Hepatocyte (in vitro differentiated cells): ENCODE results near the gene SIGLEC11. TPM values are rescaled to one million over a fixed set of nuclear protein-coding genes. Genes with fewer than 3 reads are reported as not detected.
"Not testable (repeated sequence)": the region's sequence is repeated elsewhere in the genome, so short reads cannot be mapped to it uniquely, and the experiment has no call there.

Experiments
- DNase-seq: peaks from one replicate; pipeline ENCODE4 v3.0.0-alpha.2; 2016; ENCODE audit warnings: low spot score
- H2AFZ ChIP-seq: fragments of 200-600 bp; sonication (generic); 2 replicates; pipeline ENCODE4 v1.6.0; 2016; ENCODE audit warnings: antibody characterized with exemption, mild to moderate bottlenecking
- H3K27ac ChIP-seq: fragments of 200-600 bp; sonication (generic); 2 replicates; pipeline ENCODE4 v1.5.1; 2016; ENCODE audit warnings: mild to moderate bottlenecking
- H3K27me3 ChIP-seq: fragments of 200-600 bp; sonication (generic); 2 replicates; pipeline ENCODE4 v1.6.1; 2016
- H3K36me3 ChIP-seq: fragments of 200-600 bp; sonication (generic); replicated peaks from 2 replicates; pipeline ENCODE4 v1.5.1; 2016; ENCODE audit warnings: low read depth; ENCODE audit not compliant: insufficient read depth
- H3K4me1 ChIP-seq: fragments of 200-600 bp; sonication (generic); 2 replicates; pipeline ENCODE4 v1.5.1; 2016; ENCODE audit warnings: mild to moderate bottlenecking, moderate library complexity; ENCODE audit not compliant: insufficient read depth
- H3K4me2 ChIP-seq: fragments of 200-600 bp; sonication (generic); 2 replicates; pipeline ENCODE4 v1.6.0; 2016
- H3K4me3 ChIP-seq: fragments of 200-600 bp; sonication (generic); 2 replicates; pipeline ENCODE4 v1.5.1; 2016; ENCODE audit warnings: mild to moderate bottlenecking
- H3K79me2 ChIP-seq: fragments of 200-600 bp; sonication (generic); 2 replicates; pipeline ENCODE4 v1.6.0; 2017; ENCODE audit warnings: mild to moderate bottlenecking
- H3K9me2 ChIP-seq: fragments of 200-600 bp; sonication (generic); replicated peaks from 2 replicates; pipeline ENCODE4 v1.6.0; 2017; ENCODE audit warnings: mild to moderate bottlenecking; ENCODE audit not compliant: insufficient read depth
- H3K9me3 ChIP-seq: fragments of 200-600 bp; sonication (generic); 2 replicates; pipeline ENCODE4 v1.5.1; 2016; ENCODE audit warnings: low read depth, mild to moderate bottlenecking
- H4K20me1 ChIP-seq: fragments of 200-600 bp; sonication (generic); 2 replicates; pipeline ENCODE4 v1.6.0; 2016; ENCODE audit warnings: mild to moderate bottlenecking; ENCODE audit not compliant: insufficient read depth, poor library complexity, severe bottlenecking
- EZH2 ChIP-seq: fragments of 200-600 bp; sonication (generic); IDR thresholded peaks from 2 replicates; pipeline ENCODE4 v1.6.1; 2016; ENCODE audit warnings: antibody characterized with exemption, mild to moderate bottlenecking, borderline replicate concordance
- EZH2phosphoT487 ChIP-seq: fragments of 200-600 bp; sonication (generic); IDR thresholded peaks from one replicate; pipeline ENCODE4 v1.6.1; 2018; ENCODE audit warnings: antibody characterized with exemption, mild to moderate bottlenecking, low read depth, moderate library complexity; ENCODE audit not compliant: unreplicated experiment, severe bottlenecking
- WGBS: methylation state at CpG from one replicate; pipeline ENCODE4 v1.1.6; 2016; ENCODE audit warnings: low lambda C conversion rate; ENCODE audit errors: missing lambda C conversion rate; 5-methylcytosine and 5-hydroxymethylcytosine counted together
- polyA plus RNA-seq: library from polyadenylated mRNA; unstranded; fragments of >200 nt; fragmentation: Nextera tagmentation; extraction: Ambion mirVana; gene quantifications from 2 replicates; pipeline ENCODE4 v1.2.1, GENCODE V29; 2016
- total RNA-seq: library from RNA; depleted of rRNA; stranded (reverse); fragments of >200 nt; gene quantifications from 2 replicates; pipeline ENCODE4 v1.2.3, GENCODE V29; 2014
- TF ChIP-seq, protein P1 (sequence below): fragments of 200-600 bp; sonication (generic); IDR thresholded peaks from 2 replicates; pipeline ENCODE4 v1.5.1; 2016; ENCODE audit warnings: antibody characterized with exemption, mild to moderate bottlenecking; ENCODE audit not compliant: poor library complexity

The SIGLEC11 gene
- 15.8 and 21.2 TPM in 2 replicates for total RNA-seq
- 3.9 and 6.0 TPM in 2 replicates for polyA plus RNA-seq

- H3K79me2 ChIP-seq, H3K4me2 ChIP-seq, H3K4me3 ChIP-seq, H3K9me3 ChIP-seq, H3K36me3 ChIP-seq, H3K27ac ChIP-seq, DNase-seq, H2AFZ ChIP-seq, H4K20me1 ChIP-seq, H3K9me2 ChIP-seq, H3K4me1 ChIP-seq, H3K27me3 ChIP-seq: not testable (repeated sequence)
- 93% methylated on average over 6 of the region's 10 CpGs for WGBS
These were observed at the start of gene SIGLEC11 for GRCh38 chr19:49960980-49961379. Gene SIGLEC11, minus strand, starts transcription at chr19:49961172. Its CDS starts 91 bp downstream, at chr19:49961081.

DNA sequence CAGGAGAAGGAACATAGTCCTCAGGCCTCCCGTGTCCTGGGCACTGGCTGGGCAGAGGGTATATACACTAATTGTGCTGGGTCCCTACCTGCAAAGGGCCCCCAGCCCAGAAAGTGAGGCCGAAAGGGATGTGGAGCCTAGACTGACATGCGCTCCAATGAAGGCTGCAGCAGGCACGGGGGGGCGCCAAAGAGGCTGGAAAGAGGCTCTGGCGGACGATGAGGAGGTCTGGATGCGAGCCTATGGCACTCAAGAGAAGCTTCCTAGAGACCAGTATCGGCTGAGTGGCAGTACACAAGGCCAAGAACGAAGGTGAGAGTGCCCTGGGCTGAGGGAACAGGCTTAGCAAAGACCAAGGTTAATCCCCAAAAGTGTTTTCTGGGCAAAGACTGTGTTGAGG, 47.6 kb upstream of the SIGLEC11 start:
- no peaks in the 10 kb centered on the region for H3K27me3 ChIP-seq
- TF ChIP-seq EZH2phosphoT487, result no peak
- H3K4me2 ChIP-seq, result no peak overlapping the region
- no peak overlapping the region for H2AFZ ChIP-seq
- H3K4me3 ChIP-seq, result no peak overlapping the region
- no peak for DNase-seq
- H3K9me3 ChIP-seq, result no peaks in the 10 kb centered on the region
- no peaks in the 10 kb centered on the region for H3K79me2 ChIP-seq
- H4K20me1 ChIP-seq, result no peaks in the 10 kb centered on the region
- no peaks in the 10 kb centered on the region for H3K9me2 ChIP-seq
- H3K36me3 ChIP-seq, result no peaks in the 10 kb centered on the region
- H3K27ac ChIP-seq, result no peak overlapping the region
- WGBS, result 69% methylated on average over 10 of the region's 10 CpGs
- H3K4me1 ChIP-seq, result no peaks in the 10 kb centered on the region

GRCh38 chr19:50007947-50008346, 47.0 kb upstream of the SIGLEC11 start:
- no peak for TF ChIP-seq EZH2phosphoT487
- TF ChIP-seq, protein P1, sequence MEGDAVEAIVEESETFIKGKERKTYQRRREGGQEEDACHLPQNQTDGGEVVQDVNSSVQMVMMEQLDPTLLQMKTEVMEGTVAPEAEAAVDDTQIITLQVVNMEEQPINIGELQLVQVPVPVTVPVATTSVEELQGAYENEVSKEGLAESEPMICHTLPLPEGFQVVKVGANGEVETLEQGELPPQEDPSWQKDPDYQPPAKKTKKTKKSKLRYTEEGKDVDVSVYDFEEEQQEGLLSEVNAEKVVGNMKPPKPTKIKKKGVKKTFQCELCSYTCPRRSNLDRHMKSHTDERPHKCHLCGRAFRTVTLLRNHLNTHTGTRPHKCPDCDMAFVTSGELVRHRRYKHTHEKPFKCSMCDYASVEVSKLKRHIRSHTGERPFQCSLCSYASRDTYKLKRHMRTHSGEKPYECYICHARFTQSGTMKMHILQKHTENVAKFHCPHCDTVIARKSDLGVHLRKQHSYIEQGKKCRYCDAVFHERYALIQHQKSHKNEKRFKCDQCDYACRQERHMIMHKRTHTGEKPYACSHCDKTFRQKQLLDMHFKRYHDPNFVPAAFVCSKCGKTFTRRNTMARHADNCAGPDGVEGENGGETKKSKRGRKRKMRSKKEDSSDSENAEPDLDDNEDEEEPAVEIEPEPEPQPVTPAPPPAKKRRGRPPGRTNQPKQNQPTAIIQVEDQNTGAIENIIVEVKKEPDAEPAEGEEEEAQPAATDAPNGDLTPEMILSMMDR, result no peak
- TF ChIP-seq EZH2, result no peak
- no peaks in the 10 kb centered on the region for H3K9me3 ChIP-seq
- H4K20me1 ChIP-seq, result no peaks in the 10 kb centered on the region
- no peak overlapping the region for H2AFZ ChIP-seq
- H3K27ac ChIP-seq, result no peak overlapping the region
- no peaks in the 10 kb centered on the region for H3K9me2 ChIP-seq
- no peak overlapping the region for H3K4me3 ChIP-seq
- H3K4me1 ChIP-seq, result no peaks in the 10 kb centered on the region
- no peaks in the 10 kb centered on the region for H3K27me3 ChIP-seq
- no peaks in the 10 kb centered on the region for H3K79me2 ChIP-seq
- DNase-seq, result no peak
- H3K4me2 ChIP-seq, result no peak overlapping the region
- 100% methylated on average over 2 of the region's 2 CpGs for WGBS
- H3K36me3 ChIP-seq, result no peaks in the 10 kb centered on the region

GRCh38 chr19:50007170-50007569, 46.2 kb upstream of the SIGLEC11 start:
- Histone ChIP-seq H3K79me2 (no peaks in the 10 kb centered on the region), H3K4me2 (no peak overlapping the region), H3K27me3 (no peaks in the 10 kb centered on the region), H3K36me3 (no peaks in the 10 kb centered on the region), H4K20me1 (no peaks in the 10 kb centered on the region), H3K4me1 (no peaks in the 10 kb centered on the region), H3K9me3 (no peaks in the 10 kb centered on the region), H3K4me3 (no peak overlapping the region), H3K9me2 (no peaks in the 10 kb centered on the region), H2AFZ (no peak overlapping the region), H3K27ac (no peak overlapping the region)
- no peak for DNase-seq
- 89% methylated on average over 10 of the region's 10 CpGs for WGBS
- no peak for TF ChIP-seq EZH2phosphoT487
- TF ChIP-seq EZH2, result no peak

DNA sequence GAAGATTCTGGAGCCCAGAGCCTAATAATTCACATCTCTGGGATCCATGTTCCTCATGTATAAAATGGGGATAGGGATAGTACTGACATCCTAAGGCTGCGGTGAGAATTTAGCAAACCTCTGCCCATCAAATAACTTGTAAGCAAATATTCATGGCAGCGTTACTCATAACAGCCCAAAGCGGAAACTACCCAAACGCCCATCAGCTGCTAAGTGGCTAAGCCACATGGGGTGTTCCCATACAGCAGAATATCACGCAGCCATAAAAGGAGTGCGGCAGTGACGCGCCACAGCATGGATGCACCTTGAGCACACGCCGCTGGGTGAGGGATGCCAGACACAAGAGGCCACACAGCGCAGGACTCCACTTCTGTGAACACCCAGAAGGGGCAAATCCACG, 44.5 kb upstream of the SIGLEC11 start:
- no peak overlapping the region for H3K4me3 ChIP-seq
- H3K79me2 ChIP-seq, result no peaks in the 10 kb centered on the region
- 97% methylated on average over 12 of the region's 12 CpGs for WGBS
- TF ChIP-seq, protein P1, result no peak
- TF ChIP-seq EZH2phosphoT487 (no peak), EZH2 (no peak)
- no peak overlapping the region for H3K4me2 ChIP-seq
- DNase-seq, result no peak
- no peaks in the 10 kb centered on the region for H3K4me1 ChIP-seq
- H4K20me1 ChIP-seq, result no peaks in the 10 kb centered on the region
- H3K27ac ChIP-seq, result no peak overlapping the region
- H3K27me3 ChIP-seq, result no peaks in the 10 kb centered on the region
- no peaks in the 10 kb centered on the region for H3K9me3 ChIP-seq
- no peaks in the 10 kb centered on the region for H3K36me3 ChIP-seq
- no peak overlapping the region for H2AFZ ChIP-seq
- no peaks in the 10 kb centered on the region for H3K9me2 ChIP-seq
